WTC11 (cell line): ENCODE results near the gene SULT2A1.
"Not testable (repeated sequence)": the region's sequence is repeated elsewhere in the genome, so short reads cannot be mapped to it uniquely, and the experiment has no call there.

Experiments used
- CREB1 ChIP-seq: sonication (generic); formaldehyde crosslinking; IDR thresholded peaks from 2 replicates; pipeline ENCODE4 v1.8.0; 2023; ENCODE audit warnings: mild to moderate bottlenecking, missing genetic modification reagents
- KAT7 ChIP-seq: sonication (generic); formaldehyde crosslinking; IDR thresholded peaks from 2 replicates; pipeline ENCODE4 v1.8.1; 2023; ENCODE audit warnings: missing genetic modification reagents, mild to moderate bottlenecking, borderline replicate concordance
- NR2C2 ChIP-seq: sonication (generic); formaldehyde crosslinking; IDR thresholded peaks from 2 replicates; pipeline ENCODE4 v1.8.0; 2022; ENCODE audit warnings: mild to moderate bottlenecking, missing genetic modification reagents
- RELA ChIP-seq: sonication (generic); formaldehyde crosslinking; IDR thresholded peaks from 2 replicates; pipeline ENCODE4 v1.8.1; 2022; ENCODE audit warnings: missing genetic modification reagents, mild to moderate bottlenecking, borderline replicate concordance
- ZNF138 ChIP-seq: sonication (generic); formaldehyde crosslinking; conservative IDR thresholded peaks from 2 replicates; pipeline ENCODE4 v1.8.1; 2022; ENCODE audit warnings: mild to moderate bottlenecking, moderate library complexity, missing genetic modification reagents
- TF ChIP-seq, protein P1 (sequence below): fragments of 200-600 bp; IDR thresholded peaks from 2 replicates; pipeline ENCODE4 v1.8.0; 2022; ENCODE audit warnings: antibody characterized with exemption
- TF ChIP-seq, protein P2 (sequence below): sonication (generic); formaldehyde crosslinking; IDR thresholded peaks from 2 replicates; pipeline ENCODE4 v1.8.0; 2022; ENCODE audit warnings: mild to moderate bottlenecking, missing genetic modification reagents
- TF ChIP-seq, protein P3 (sequence below): fragments of 250-450 bp; sonication (Bioruptor Pico); IDR thresholded peaks from 2 replicates; pipeline ENCODE4 v2.1.2; 2022; ENCODE audit warnings: mild to moderate bottlenecking, moderate library complexity

DNA sequence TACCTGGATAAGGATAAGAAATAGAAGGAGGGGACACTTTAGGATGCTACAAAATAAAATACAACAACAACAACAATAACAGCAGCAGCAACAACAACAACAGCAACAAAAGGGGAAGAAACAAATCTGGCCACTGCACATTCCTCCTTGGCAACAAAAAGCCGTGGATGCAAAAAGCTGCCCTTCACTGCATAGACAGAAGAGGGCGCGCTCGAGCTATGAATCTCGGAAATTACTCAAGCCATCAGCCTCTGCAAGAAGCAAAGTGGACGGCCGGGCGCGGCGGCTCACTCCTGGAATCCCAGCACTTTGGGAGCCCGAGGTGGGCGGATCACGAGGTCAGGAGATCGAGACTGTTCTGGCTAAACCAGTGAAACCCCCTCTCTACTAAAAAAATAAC lies 23.2 kb upstream of the SULT2A1 start:
- TF ChIP-seq ZNF138, RELA, KAT7, NR2C2, CREB1 (CRISPR knock-in tag): not testable (repeated sequence)
- TF ChIP-seq, protein P1, sequence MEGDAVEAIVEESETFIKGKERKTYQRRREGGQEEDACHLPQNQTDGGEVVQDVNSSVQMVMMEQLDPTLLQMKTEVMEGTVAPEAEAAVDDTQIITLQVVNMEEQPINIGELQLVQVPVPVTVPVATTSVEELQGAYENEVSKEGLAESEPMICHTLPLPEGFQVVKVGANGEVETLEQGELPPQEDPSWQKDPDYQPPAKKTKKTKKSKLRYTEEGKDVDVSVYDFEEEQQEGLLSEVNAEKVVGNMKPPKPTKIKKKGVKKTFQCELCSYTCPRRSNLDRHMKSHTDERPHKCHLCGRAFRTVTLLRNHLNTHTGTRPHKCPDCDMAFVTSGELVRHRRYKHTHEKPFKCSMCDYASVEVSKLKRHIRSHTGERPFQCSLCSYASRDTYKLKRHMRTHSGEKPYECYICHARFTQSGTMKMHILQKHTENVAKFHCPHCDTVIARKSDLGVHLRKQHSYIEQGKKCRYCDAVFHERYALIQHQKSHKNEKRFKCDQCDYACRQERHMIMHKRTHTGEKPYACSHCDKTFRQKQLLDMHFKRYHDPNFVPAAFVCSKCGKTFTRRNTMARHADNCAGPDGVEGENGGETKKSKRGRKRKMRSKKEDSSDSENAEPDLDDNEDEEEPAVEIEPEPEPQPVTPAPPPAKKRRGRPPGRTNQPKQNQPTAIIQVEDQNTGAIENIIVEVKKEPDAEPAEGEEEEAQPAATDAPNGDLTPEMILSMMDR = peak; percentile 54
- TF ChIP-seq, protein P2, sequence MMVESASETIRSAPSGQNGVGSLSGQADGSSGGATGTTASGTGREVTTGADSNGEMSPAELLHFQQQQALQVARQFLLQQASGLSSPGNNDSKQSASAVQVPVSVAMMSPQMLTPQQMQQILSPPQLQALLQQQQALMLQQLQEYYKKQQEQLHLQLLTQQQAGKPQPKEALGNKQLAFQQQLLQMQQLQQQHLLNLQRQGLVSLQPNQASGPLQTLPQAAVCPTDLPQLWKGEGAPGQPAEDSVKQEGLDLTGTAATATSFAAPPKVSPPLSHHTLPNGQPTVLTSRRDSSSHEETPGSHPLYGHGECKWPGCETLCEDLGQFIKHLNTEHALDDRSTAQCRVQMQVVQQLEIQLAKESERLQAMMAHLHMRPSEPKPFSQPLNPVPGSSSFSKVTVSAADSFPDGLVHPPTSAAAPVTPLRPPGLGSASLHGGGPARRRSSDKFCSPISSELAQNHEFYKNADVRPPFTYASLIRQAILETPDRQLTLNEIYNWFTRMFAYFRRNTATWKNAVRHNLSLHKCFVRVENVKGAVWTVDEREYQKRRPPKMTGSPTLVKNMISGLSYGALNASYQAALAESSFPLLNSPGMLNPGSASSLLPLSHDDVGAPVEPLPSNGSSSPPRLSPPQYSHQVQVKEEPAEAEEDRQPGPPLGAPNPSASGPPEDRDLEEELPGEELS = not testable (repeated sequence)
- TF ChIP-seq, protein P3, sequence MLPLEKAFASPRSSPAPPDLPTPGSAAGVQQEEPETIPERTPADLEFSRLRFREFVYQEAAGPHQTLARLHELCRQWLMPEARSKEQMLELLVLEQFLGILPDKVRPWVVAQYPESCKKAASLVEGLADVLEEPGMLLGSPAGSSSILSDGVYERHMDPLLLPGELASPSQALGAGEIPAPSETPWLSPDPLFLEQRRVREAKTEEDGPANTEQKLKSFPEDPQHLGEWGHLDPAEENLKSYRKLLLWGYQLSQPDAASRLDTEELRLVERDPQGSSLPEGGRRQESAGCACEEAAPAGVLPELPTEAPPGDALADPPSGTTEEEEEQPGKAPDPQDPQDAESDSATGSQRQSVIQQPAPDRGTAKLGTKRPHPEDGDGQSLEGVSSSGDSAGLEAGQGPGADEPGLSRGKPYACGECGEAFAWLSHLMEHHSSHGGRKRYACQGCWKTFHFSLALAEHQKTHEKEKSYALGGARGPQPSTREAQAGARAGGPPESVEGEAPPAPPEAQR (CRISPR knock-in tag) = not testable (repeated sequence)
